Measurements from ENCODE around the gene PCNX2.
"Not testable (repeated sequence)": the region's sequence is repeated elsewhere in the genome, so short reads cannot be mapped to it uniquely, and the experiment has no call there.

PCNX2 gene

DNA sequence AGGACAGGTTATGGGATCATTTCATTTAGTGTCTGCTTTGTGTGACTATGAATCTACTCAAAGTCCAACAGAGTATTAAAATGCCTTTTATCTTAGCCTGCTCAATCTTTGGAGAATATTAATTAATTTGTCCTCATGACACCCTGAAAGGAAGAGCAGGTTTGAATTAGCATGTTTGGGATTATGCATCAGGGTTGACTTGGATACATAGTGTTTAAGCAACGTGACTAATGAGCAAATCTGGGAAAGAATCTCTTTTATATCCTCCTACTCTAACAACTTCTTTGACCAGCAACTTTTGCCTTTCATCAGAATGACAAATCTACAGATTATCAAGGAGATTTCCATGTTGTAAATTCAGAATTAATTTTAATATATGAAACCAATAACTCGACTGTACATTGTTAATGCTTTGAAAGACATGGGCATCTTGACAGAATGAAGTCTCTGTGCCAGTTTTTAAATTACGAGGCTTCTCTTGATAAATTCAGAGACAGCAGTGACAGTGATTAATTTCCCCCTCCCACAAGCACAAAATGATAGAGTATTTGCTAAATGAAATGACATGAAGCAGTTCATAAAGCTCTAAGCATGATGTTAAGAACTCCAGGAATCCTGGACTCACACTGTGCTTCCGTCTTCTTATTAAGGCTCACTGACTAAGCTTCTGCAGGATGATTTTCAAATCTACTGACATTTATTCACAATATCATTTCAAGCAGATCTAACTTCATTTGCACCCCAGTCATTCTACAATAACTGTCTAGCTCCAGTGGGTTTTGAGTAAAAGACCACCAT lies 156.5 kb downstream of the PCNX2 start:
- TF ChIP-seq, protein P1, sequence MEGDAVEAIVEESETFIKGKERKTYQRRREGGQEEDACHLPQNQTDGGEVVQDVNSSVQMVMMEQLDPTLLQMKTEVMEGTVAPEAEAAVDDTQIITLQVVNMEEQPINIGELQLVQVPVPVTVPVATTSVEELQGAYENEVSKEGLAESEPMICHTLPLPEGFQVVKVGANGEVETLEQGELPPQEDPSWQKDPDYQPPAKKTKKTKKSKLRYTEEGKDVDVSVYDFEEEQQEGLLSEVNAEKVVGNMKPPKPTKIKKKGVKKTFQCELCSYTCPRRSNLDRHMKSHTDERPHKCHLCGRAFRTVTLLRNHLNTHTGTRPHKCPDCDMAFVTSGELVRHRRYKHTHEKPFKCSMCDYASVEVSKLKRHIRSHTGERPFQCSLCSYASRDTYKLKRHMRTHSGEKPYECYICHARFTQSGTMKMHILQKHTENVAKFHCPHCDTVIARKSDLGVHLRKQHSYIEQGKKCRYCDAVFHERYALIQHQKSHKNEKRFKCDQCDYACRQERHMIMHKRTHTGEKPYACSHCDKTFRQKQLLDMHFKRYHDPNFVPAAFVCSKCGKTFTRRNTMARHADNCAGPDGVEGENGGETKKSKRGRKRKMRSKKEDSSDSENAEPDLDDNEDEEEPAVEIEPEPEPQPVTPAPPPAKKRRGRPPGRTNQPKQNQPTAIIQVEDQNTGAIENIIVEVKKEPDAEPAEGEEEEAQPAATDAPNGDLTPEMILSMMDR (IDR thresholded peaks at IDR 0.05; ENCODE audit: low read length, missing control alignments), result no peak
- H3K4me3 ChIP-seq (replicated peaks; ENCODE audit: low read depth, low read length), result no peak overlapping the region
- no peak for DNase-seq (ENCODE audit: low read depth)

DNA sequence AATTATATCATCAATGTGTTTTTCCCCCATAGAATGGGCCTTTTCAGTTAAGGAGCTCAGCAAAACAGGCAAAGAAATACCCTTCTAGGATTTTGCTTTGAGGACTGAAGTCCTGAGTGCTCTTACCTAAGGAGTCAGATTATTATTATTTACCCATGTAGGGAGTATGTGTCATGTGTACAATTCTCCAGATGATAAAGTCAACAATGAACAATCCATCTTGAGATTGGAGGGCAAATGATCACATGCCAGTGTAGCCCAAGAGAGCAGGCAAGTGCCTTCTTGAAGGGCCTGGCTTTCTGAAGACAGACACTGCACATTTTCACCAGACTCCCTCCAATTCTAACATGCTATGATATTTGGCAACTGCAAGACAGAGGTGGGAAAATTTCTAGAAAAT lies 159.7 kb downstream of the PCNX2 start:
- no peak for DNase-seq (ENCODE audit: low read depth)
- TF ChIP-seq, protein P1 (IDR thresholded peaks at IDR 0.05; ENCODE audit: low read length, missing control alignments), result no peak
- no peak overlapping the region for H3K4me3 ChIP-seq (replicated peaks; ENCODE audit: low read depth, low read length)

DNA sequence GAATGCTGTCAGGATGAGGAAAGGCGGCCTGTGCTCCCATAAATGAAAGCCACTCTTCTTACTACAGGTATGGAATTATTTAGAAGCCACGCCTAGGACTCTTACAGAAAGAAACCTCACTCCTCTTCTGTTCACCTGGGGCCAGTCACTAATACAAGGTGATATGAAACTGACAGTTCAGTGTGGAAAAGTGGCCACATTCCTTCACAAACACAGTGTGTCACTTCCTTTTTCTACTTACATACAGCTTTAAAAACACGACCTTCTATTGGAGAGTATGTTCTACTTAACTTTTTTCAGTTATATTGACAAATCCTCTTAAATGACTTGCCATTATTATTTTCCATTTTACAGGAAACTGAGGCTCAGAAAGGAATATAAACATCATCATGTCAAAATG lies 163.1 kb downstream of the PCNX2 start:
- H3K4me3 ChIP-seq (replicated peaks; ENCODE audit: low read depth, low read length), result no peak overlapping the region
- TF ChIP-seq, protein P1 (IDR thresholded peaks at IDR 0.05; ENCODE audit: low read length, missing control alignments), result no peak
- no peak for DNase-seq (ENCODE audit: low read depth)

DNA sequence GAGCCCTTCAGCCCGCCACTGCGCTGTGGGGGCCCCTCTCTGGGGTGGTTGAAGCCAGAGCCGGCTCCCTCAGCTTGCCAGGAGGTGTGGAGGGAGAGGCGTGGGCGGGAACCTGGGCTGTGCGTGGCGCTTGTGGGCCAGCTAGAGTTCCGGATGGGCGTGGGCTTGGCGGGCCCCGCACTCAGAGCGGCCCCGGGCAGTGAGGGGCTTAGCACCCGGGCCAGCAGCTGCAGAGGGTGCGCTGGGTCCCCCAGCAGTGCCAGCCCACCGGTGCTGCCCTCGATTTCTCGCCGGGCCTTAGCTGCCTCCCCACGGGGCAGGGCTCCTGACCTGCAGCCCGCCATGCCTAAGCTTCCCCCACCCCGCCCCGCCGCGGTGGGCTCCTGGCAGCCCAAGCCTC lies 166.5 kb downstream of the PCNX2 start:
- not testable (repeated sequence) for DNase-seq (ENCODE audit: low read depth); H3K4me3 ChIP-seq (replicated peaks; ENCODE audit: low read depth, low read length)

DNA sequence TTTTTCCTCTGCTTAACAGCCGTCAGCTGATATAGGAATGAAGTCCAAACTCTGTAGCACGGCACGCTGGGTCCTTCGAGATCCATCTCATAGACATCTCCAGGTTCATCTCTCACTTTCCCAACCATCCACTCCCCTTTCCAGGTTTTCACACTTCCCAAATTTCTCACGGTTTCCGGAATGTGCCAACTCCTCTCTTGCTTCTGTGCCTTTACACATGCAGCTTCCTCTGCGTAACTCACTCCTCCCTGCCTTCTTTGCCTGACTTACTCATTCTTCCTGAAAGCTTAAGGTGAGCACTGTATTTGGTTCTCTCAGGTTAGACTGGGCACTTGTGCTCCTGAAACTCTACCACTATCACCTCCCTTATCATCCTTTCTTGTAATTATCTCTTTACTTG lies 168.4 kb downstream of the PCNX2 start:
- peak; percentile 65 for DNase-seq (ENCODE audit: low read depth)
- no peak overlapping the region for H3K4me3 ChIP-seq (replicated peaks; ENCODE audit: low read depth, low read length)
- TF ChIP-seq, protein P1 (IDR thresholded peaks at IDR 0.05; ENCODE audit: low read length, missing control alignments), result no peak

DNA sequence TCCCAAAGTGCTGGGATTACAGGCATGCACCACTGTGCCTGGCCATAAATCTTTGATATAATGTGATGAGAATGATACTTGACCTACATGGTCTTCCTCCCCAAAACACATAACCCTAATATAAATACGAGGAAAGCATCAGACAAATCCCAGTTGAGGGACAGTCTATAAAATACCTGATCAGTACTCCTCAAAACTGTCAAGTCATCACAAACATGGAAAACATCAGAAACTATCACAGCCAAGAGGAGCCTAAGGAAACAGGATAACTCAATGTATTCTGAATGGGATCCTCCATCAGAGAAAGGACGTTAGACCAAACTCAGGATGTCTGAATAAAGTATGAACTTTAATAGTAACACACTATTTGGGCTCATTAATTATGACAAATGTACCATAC lies 172.7 kb downstream of the PCNX2 start:
- H3K4me3 ChIP-seq (replicated peaks; ENCODE audit: low read depth, low read length), result no peak overlapping the region
- TF ChIP-seq, protein P1 (IDR thresholded peaks at IDR 0.05; ENCODE audit: low read length, missing control alignments), result no peak
- no peak for DNase-seq (ENCODE audit: low read depth)

DNA sequence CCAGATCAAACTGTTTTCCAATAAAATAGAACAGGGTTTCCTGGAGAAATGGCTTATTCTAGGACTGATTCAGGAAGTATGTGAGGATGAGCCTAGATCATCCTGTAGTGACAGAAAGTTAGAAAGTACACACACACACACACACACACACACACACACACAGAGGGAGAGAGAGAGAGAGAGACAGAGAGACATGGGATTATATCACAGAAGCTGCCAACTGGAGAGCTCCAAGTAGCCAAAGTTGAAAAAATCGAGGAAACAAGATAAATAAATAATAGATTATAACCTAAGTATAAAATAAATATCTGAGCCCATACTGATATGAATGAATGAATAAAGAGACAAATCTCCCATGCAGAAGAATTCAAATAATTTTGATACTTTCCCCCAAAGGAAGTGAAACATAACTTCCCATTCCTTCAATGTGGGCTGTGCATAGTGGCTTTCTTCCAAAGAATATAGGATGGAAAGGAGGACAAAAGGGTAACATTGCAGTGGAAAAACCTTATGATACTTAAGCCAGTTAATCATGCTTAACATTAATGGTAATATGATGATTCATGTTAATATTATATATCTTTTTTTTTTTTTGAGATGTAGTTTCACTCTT lies 173.5 kb downstream of the PCNX2 start:
- DNase-seq (ENCODE audit: low read depth), result peak; percentile 72

More for the DNA sequence above, 173.5 kb downstream of the PCNX2 start:
- TF ChIP-seq, protein P1 (IDR thresholded peaks at IDR 0.05; ENCODE audit: low read length, missing control alignments), result no peak
- no peak overlapping the region for H3K4me3 ChIP-seq (replicated peaks; ENCODE audit: low read depth, low read length)
